ENCODE data around the gene HRNR.

Gene HRNR

DNA sequence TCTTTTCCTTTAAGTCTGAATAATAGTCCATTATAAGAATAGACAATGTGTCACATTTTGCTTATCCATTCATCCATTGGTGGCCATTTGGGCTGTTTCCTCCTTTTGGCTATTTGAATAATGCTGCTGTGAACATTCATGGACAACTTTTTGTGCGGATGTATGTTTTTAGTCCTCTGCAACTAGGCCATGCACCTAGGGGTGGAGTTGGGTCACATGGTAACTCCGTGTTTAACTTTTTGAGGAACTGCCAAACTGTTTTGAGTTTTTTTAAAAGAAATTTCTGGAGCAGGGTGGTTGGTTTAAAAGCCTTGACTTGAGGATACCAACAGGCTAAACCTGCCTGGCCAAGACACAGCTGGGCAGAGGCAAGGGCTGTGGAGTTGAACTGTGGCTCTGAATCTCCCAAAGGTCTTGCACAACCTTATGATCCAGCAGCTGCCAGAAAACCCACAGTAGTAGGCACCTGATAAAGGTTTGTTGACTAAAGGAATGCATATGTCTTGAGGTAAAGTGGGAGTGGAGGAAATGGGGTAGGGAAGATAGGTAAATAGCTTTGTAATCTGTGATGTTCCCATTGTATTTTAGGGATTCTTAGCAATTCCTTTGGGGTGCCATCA, 59.4 kb downstream of the HRNR start:
- no peak for TF ChIP-seq CTCF (IDR thresholded peaks at IDR 0.05; ENCODE audit: control insufficient read depth, extremely low read depth, insufficient read depth)
- no peak for DNase-seq (ENCODE audit: low read depth)
- no peak overlapping the region for H3K4me3 ChIP-seq (ENCODE audit: low read depth, low read length)

GRCh38 chr1:152162792-152163463, 61.1 kb downstream of the HRNR start:
- no peak overlapping the region for H3K4me3 ChIP-seq (ENCODE audit: low read depth, low read length)
- no peak for DNase-seq (ENCODE audit: low read depth)
- no peak for TF ChIP-seq CTCF (IDR thresholded peaks at IDR 0.05; ENCODE audit: control insufficient read depth, extremely low read depth, insufficient read depth)

Data from LNCaP clone FGC (cell line).